ENCODE data around the gene PTP4A2.
"Not testable (repeated sequence)": the region's sequence is repeated elsewhere in the genome, so short reads cannot be mapped to it uniquely, and the experiment has no call there.

PTP4A2 gene

GRCh38 chr1:31926252-31926651, 11.9 kb downstream of the PTP4A2 start:
- POLR2A ChIA-PET: no interaction called here

GRCh38 chr1:31925824-31926223, 12.3 kb downstream of the PTP4A2 start:
- H3K4me3 ChIP-seq (ENCODE audit: low read depth, low read length); DNase-seq (ENCODE audit: low read depth, low spot score); POLR2A ChIA-PET: not testable (repeated sequence)
- CTCF ChIA-PET: interaction anchor here (0.9 to 1.8 kb wide), 6 partner anchors 9 to 40 kb away, joined by 3 to 8 read pairs (median 4); partner anchors contain the start of gene PTP4A2

More at GRCh38 chr1:31926252-31926651, 11.9 kb downstream of the PTP4A2 start:
- CTCF ChIA-PET: interaction anchor here (0.9 to 1.8 kb wide), 6 partner anchors 9 to 40 kb away, joined by 3 to 8 read pairs (median 4); partner anchors contain the start of gene PTP4A2
- H3K4me3 ChIP-seq (ENCODE audit: low read depth, low read length): no peak overlapping the region
- no peak for TF ChIP-seq CTCF (IDR thresholded peaks at IDR 0.05; ENCODE audit: insufficient read depth, low read length, missing control alignments)
- no peak for DNase-seq (ENCODE audit: low read depth, low spot score)

- POLR2A ChIA-PET: no interaction called here
- H3K4me3 ChIP-seq (ENCODE audit: low read depth, low read length): no peak overlapping the region
- TF ChIP-seq CTCF (IDR thresholded peaks at IDR 0.05; ENCODE audit: insufficient read depth, low read length, missing control alignments): no peak
- CTCF ChIA-PET: interaction anchor here (1.0 to 2.5 kb wide), 3 partner anchors 11 to 39 kb away, joined by 3 to 8 read pairs (median 3); no protein-coding TSS in a partner anchor
- no peak for DNase-seq (ENCODE audit: low read depth, low spot score)
These were observed 13.3 kb downstream of the PTP4A2 start for GRCh38 chr1:31924839-31925238.

- ChIA-PET CTCF (interaction anchor here (1.0 to 2.5 kb wide), 5 partner anchors 11 to 41 kb away, joined by 3 to 8 read pairs (median 4); partner anchors contain the start of gene PTP4A2), POLR2A (no interaction called here)
- no peak overlapping the region for H3K4me3 ChIP-seq (ENCODE audit: low read depth, low read length)
- no peak for TF ChIP-seq CTCF (IDR thresholded peaks at IDR 0.05; ENCODE audit: insufficient read depth, low read length, missing control alignments)
- no peak for DNase-seq (ENCODE audit: low read depth, low spot score)
These were observed 14.2 kb downstream of the PTP4A2 start for GRCh38 chr1:31923901-31924535.

- DNase-seq (ENCODE audit: low read depth, low spot score): no peak
- ChIA-PET POLR2A (no interaction called here), CTCF (no interaction called here)
- TF ChIP-seq CTCF (IDR thresholded peaks at IDR 0.05; ENCODE audit: insufficient read depth, low read length, missing control alignments): no peak
- H3K4me3 ChIP-seq (ENCODE audit: low read depth, low read length): no peak overlapping the region
These were observed 17.2 kb downstream of the PTP4A2 start for GRCh38 chr1:31920956-31921355.

- no peak overlapping the region for H3K4me3 ChIP-seq (ENCODE audit: low read depth, low read length)
- no peak for DNase-seq (ENCODE audit: low read depth, low spot score)
- POLR2A ChIA-PET: no interaction called here
- CTCF ChIA-PET: no interaction called here
- no peak for TF ChIP-seq CTCF (IDR thresholded peaks at IDR 0.05; ENCODE audit: insufficient read depth, low read length, missing control alignments)
These were observed 18.6 kb downstream of the PTP4A2 start for GRCh38 chr1:31919591-31919990.

- ChIA-PET POLR2A (no interaction called here), CTCF (interaction anchor here (1.2 to 1.5 kb wide), 3 partner anchors 11 to 23 kb away, joined by 3 read pairs; partner anchors contain the start of gene PTP4A2)
- H3K4me3 ChIP-seq (ENCODE audit: low read depth, low read length): no peak overlapping the region
- no peak for DNase-seq (ENCODE audit: low read depth, low spot score)
- no peak for TF ChIP-seq CTCF (IDR thresholded peaks at IDR 0.05; ENCODE audit: insufficient read depth, low read length, missing control alignments)
These were observed 22.7 kb downstream of the PTP4A2 start for GRCh38 chr1:31915438-31915837.
